ENCODE measurements around the gene FRMD3.

- no peak for TF ChIP-seq ZNF423 (CRISPR knock-in tag; IDR thresholded peaks at IDR 0.05)
- no peak for TF ChIP-seq FOXK1 (CRISPR knock-in tag; IDR thresholded peaks at IDR 0.05)
- TF ChIP-seq, protein P1, sequence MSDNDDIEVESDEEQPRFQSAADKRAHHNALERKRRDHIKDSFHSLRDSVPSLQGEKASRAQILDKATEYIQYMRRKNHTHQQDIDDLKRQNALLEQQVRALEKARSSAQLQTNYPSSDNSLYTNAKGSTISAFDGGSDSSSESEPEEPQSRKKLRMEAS (CRISPR knock-in tag; IDR thresholded peaks at IDR 0.05), result no peak
- TF ChIP-seq CREB1 (CRISPR knock-in tag; IDR thresholded peaks at IDR 0.05), result no peak
- no peak for TF ChIP-seq ZBTB21 (CRISPR knock-in tag; IDR thresholded peaks at IDR 0.05; ENCODE audit: borderline replicate concordance)
Measured at GRCh38 chr9:83396813-83397212, 141.4 kb downstream of the FRMD3 start.

Data from WTC11 (cell line).